Stimulated activated CD4-positive, alpha-beta T cell treated with anti-CD3 and anti-CD28 coated beads, Interleukin-15, amount 100 ng/mL, for 48 hours (primary cell): ENCODE results near the gene PPP6R3.

Experiments
- DNase-seq, 2 donors: peaks; one replicate each; pipeline ENCODE4 v3.0.0-alpha.2; 2020; ENCODE audit warnings: low read depth in 2 of 2

Gene PPP6R3

DNA sequence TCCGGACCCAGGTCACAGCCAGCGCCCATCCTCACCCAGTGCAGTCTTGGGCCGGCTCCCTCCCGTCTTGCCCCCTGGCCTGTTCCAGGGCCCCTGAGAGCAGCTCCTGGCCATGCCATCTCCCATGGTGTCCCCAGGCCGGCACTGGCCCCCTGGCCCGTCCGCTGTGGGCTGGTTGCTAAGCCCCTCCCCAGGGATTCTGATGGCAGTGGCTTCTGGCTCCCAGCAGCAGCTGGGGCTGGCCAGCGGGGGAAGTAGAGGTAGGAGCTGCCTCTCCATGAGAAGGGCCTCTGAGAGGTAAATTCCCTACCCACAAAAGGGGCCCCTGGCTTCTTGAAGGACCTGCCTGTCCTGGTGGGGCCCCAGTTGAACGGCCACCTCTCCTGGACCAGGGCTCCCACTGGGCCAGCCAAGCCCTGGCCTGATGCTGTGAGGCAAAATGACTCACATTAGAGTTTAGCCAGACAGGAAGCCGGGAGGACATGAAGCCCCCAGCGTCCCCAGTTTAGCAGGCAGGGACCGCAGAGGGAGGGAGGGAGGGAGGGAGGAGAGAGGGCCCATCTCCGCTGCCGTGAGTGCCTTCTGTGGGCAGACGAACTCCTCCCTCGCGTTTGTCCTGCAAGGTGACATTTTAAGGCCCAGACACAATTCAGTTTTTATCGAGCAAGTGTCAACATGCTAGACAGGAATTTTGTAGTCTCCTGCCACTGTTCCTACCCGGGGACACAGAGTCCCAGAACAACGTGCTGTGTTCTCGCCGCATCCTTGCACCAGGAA lies 190.8 kb downstream of the PPP6R3 start:
- no peak for DNase-seq

DNA sequence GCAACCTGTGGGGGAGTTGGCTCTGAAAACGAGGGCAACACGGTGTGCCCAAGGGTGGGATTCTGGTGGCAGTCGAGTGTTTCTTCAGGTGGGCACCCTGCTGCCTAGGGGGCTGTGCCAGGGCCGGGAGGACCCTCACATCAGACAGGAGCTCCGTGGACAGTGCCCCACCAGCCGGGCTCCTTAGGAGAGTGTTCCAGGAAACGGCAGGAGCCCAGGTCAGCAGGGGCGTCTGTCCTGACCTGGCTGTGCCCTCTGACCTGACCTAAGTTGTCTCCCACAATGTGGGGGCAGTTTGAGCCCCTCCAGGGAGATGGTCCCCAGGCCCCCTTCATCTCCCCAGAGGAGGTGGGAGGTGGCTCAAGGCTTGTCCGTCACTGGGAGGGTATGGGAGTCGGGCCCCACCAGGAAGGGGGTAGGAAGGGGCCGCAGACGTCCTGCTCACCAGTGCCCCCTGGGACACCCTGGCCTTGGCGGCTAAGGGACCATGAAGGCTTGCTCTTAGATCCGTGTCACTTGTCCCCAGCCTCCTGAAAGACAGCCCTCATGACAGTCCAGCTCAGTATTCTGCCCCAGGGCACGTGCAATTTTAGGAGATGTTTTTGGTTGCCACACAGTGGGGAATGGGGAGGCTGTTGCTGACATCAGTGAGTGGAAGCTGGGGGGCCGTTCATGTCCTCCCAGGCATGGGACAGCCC lies 191.6 kb downstream of the PPP6R3 start:
- no peak for DNase-seq

DNA sequence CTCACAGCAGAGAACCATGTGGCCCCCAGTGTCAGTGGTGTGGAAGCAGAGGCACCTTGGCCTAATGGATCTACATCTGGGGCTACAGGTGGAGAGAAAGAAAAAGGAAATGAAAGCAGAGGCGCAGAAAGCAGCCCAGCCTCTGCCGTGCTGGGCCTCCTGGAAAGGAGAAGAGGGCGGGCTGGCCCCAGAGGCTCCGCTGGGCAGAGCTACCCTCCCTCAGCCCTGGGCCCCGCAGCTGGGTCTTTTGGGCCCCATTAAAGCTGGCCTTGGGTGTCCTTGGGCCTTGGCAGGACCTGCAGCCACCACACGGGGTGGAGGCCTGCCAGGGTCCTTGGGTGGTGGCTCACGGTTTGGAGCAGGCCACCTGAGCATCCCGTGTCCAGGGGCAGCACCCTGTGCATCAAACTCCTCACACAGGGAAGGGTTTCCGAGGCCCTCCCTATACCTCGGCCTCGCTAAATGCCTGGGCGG lies 192.2 kb downstream of the PPP6R3 start:
- DNase-seq = no peak

DNA sequence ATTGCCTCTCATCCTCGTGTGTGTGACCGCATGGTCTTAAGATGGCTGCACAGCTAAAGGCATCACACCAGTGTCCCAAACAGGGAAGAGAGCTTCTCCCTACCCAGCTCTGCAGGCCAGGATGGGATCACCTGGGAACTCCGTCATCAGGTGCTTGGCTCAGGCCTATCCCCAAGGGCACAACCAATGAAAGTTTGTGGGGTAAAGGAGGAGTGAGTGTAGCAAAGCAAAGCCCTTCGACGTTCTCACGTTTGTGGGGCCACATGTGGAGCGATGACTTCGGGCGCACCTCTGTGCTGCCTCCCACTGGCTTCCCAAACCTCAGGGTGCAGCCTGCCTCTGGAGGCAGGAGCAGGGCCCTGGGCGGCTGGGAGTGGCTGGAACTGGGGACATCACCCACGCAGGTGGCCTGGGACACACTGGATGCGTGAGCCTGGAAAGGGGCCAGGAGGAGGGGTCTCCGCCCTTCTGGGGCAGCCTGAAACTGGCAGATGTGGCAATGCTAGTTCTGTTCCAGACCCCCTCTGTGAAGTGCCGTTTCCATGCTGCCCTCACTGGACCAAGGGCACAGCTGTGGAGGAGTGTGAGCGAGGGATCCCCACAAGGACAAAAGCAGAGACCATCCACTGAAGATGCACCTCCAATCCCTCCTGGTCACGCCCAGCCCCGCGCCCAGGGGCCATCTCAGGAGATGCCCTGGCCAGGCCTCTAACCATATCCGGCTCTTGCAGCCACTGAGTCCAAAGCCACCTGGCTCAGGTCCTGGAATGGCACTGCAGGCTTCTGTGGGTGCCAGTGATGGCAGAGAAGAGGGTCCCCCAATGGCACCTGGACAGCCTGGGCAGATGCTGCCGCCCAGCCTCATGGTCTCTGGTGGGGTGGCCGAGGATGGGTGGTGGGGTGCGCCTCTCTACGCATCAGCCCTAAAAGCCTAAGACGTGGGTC lies 193.2 kb downstream of the PPP6R3 start:
- no peak for DNase-seq

DNA sequence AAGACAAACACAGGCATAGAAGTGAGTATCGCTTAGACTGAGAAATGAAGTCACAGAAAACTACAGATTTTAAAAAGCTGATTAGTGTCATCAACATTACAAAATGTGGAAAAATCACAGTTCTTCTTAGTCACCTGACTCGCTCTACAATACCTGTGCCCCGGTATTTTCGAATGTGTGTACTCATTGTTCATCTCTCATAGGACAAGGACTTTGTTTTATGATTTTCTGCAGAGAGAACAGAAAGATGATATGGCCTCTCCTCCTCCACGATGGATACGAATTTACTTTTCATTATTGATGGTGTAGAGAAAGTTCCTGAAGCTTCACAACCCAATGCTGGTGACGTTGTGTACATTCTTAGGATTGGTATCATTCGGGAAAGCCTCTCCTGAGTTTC lies 194.4 kb downstream of the PPP6R3 start:
- DNase-seq = no peak

GRCh38 chr11:68655406-68655805 lies 194.9 kb downstream of the PPP6R3 start:
- no peak for DNase-seq

GRCh38 chr11:68655806-68656205 lies 195.3 kb downstream of the PPP6R3 start:
- no peak for DNase-seq

- DNase-seq = no peak
Observed at GRCh38 chr11:68657021-68657780, 196.6 kb downstream of the PPP6R3 start.

DNA sequence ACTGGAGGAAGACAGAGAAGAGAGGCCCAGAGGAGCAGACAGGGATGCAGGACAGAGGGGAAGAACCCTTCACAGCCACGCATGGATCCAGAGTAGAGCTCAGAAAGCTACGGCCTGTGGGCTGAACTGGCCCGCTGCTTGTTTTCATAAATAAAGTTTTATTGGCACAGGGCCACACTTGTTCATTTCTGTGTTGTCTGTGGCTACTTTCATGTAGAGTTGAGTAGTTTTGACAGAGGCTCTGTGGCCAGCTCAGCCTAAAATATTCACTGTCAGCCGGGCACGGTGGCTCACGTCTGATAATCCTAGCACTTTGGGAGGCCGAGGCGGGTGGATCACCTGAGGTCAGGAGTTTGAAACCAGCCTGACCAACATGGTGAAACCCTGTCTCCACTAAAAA lies 197.5 kb downstream of the PPP6R3 start:
- no peak for DNase-seq

GRCh38 chr11:68658661-68659060 lies 198.1 kb downstream of the PPP6R3 start:
- no peak for DNase-seq

DNA sequence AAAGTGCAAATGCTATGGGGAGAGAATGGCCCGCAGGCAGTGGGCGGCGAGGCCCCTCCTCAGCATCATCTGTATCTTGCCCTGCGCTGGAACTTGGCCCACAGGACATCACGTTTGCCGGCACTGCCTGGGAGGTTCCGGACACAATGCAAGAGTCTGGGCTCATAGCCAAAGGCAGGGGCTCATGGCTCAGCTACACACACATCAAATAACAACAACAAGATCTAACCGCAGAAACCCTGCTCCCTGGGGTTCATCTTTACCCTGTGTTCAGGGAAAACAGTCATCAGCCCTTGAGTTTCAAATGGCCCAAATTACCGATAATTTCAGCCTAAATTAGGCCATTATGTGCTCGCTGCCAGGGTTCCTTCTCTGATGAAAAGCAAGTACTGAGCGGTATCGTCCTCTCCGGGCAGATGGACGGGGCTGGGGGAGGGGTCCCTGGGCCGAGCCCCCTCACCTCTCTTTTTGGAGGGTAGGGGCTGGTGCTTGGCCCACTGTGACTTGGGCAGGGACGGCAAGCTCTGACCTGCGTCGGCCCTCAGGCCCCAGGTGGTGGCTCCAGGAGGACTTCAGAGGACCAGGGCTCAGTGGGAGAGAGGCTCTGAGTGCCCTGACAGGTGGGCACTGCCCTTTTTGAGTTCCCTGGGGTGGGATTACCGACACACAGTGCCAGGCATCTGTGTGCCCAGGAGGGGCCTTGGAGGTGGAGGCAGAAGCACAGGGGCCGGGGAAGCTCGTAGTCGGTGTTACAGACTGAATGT lies 198.8 kb downstream of the PPP6R3 start:
- no peak for DNase-seq

GRCh38 chr11:68660066-68660810 lies 199.7 kb downstream of the PPP6R3 start:
- DNase-seq = no peak

- DNase-seq = no peak
Observed at GRCh38 chr11:68661014-68661413, 200.5 kb downstream of the PPP6R3 start.

- DNase-seq = no peak
Observed at GRCh38 chr11:68661697-68662603, 201.4 kb downstream of the PPP6R3 start.

GRCh38 chr11:68663482-68664010 lies 203.0 kb downstream of the PPP6R3 start:
- DNase-seq = no peak

- DNase-seq = no peak
Observed at GRCh38 chr11:68664141-68664540, 203.6 kb downstream of the PPP6R3 start.

GRCh38 chr11:68664906-68665305 lies 204.4 kb downstream of the PPP6R3 start:
- no peak for DNase-seq
